Heart right ventricle (tissue), 16 donors: Measurements from ENCODE around the gene COPS3. TPM values are rescaled to one million over a fixed set of nuclear protein-coding genes. Genes with fewer than 3 reads are reported as not detected.

ENCODE experiments used
- ATAC-seq, 8 donors: fragments of 200-7000 bp; cut with Tn5 transposase; one replicate each; pipeline ENCODE4 v1.9.1; 2020; ENCODE audit warnings: mild to moderate bottlenecking in 8 of 8, moderate library complexity in 8 of 8, moderate number of reproducible peaks in 1 of 8
- DNase-seq, 2 donors: peaks; one replicate each; pipeline ENCODE4 v3.0.0-alpha.2; 2020
- H3K27ac ChIP-seq, 10 donors: fragments of 200-600 bp; sonication (generic) in 2 of 10; one replicate each; pipeline versions ENCODE4 v1.5.0 to v1.8.0; 2020 to 2022; ENCODE audit warnings: mild to moderate bottlenecking in 3 of 10
- H3K27me3 ChIP-seq, 7 donors: fragments of 200-600 bp; one replicate each; pipeline ENCODE4 v1.8.0; 2021 to 2022; ENCODE audit warnings: mild to moderate bottlenecking in 2 of 7
- H3K36me3 ChIP-seq, 9 donors: fragments of 200-600 bp; sonication (generic) in 1 of 9; one replicate each; pipeline versions ENCODE4 v1.5.0 to v1.8.0; 2020 to 2022; ENCODE audit warnings: mild to moderate bottlenecking in 2 of 9
- H3K4me1 ChIP-seq, 9 donors: fragments of 200-600 bp; sonication (generic) in 1 of 9; one replicate each; pipeline versions ENCODE4 v1.5.0 to v1.8.0; 2020 to 2022; ENCODE audit warnings: mild to moderate bottlenecking in 4 of 9
- H3K4me3 ChIP-seq, 10 donors: fragments of 200-600 bp; sonication (generic) in 2 of 10; one replicate each; pipeline versions ENCODE4 v1.5.0 to v1.8.0; 2020 to 2022; ENCODE audit warnings: mild to moderate bottlenecking in 7 of 10, moderate library complexity in 2 of 10
- H3K9me3 ChIP-seq, 11 donors: fragments of 200-600 bp in 10 of 11; sonication (generic) in 2 of 11; one replicate each; pipeline versions ENCODE4 v1.5.0 to v1.8.0; 2013 to 2022; ENCODE audit warnings: mild to moderate bottlenecking in 2 of 11, control low read depth in 1 of 11, moderate library complexity in 1 of 11
- CTCF ChIP-seq, 9 donors: fragments of 200-600 bp; sonication (generic) in 2 of 9; IDR thresholded peaks; one replicate each; pipeline versions ENCODE4 v1.5.0 to v1.8.0; 2021 to 2022; ENCODE audit warnings: antibody characterized with exemption in 9 of 9, mild to moderate bottlenecking in 5 of 9, moderate library complexity in 1 of 9
- WGBS, 2 donors: extraction: QIAGEN DNeasy Blood & Tissue Kit; methylation state at CpG; one replicate each; pipeline ENCODE4 v1.1.7; 2013; ENCODE audit warnings: inconsistent platforms in 1 of 2; 5-methylcytosine and 5-hydroxymethylcytosine counted together
- intact Hi-C, 10 donors: fragments of 100-400 bp; cut with DNase I; formaldehyde crosslinking; loops; one replicate each; pipeline versions ENCODE4 v1.11.1 to v1.14.2; 2022
- polyA plus RNA-seq, 2 donors: library from polyadenylated mRNA; stranded (reverse); fragments of 200-250 nt; gene quantifications; one replicate each; pipeline ENCODE4 v1.2.3, GENCODE V29; 2013
- total RNA-seq, 10 donors: library from RNA; stranded (reverse); fragmentation: NEBNext Ultra II Directional in 3 of 10; extraction: Animal tissue kit (Norgen Biotek cat#: 25700) in 3 of 10; gene quantifications; one replicate each; pipeline versions ENCODE4 v1.2.1 to v1.2.4, GENCODE V29; 2021 to 2023
- donor health status: Arrhythmogenic right ventricular cardiomyopathy.
- donor health status: ischemic (EF 13 %, LVEDD 7.1; RV severe dilation, severe dysfunction).
- donor health status: healthy with polysubstance abuse.
- donor health status: DM: no; HTN: yes; CAD: no.
- donor health status: DM: no; HTN: no; CAD: no.
- donor health status: ischemic (EF 25% LVEDD 6.9; RV normal size, moderate dysfunction).
- donor health status: ischemic (EF 25% LVEDD 5.7; RV mildly dilated, moderate dysfunction).
- donor health status: healthy.
- donor health status: DM: yes; HTN: yes; CAD: no.
- donor health status: Ischemic cardiomyopathy.
- donor health status: ischemic (EF 35%, LVEDD 5.7; RV mildly dilated, moderate dysfunction).
- donor health status: nonischemic (EF 11% LVEDD 7.7; RV severe dilation, severe dysfunction).
- donor health status: DM: yes; HTN: yes; CAD: no.
- donor health status: PGD.
- donor health status: ischemic (EF 29% LVEDD 5.4; RV normal size, mild dysfunction).
- donor health status: nonischemic (EF 23%, LVEDD 6.1; RV moderate dilation, normal function).

COPS3 gene
- total and polyA plus RNA-seq, 12 donors: 23.4 to 84.6 (median 71.1) TPM

DNA sequence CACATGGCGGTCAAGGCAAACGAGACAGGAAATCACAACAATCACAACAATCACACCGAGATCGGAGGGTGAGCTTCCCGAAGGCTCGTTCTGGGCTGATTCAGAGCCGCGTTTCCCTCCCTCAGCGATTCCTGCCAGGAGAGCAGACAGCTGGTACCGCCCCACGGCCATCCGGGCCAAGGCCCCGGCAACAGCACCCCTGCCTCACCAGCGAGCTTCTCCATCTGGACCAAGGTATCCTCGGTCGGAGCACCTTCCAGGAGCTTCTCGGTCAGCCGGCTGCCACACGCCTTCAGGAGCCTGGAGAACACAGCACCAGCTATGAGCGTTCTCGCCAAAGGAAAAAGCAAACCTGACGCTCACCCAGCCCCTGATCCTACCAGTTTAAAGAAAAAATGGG, 59.7 kb downstream of the COPS3 start:
- H3K9me3 ChIP-seq: no peaks in the 10 kb centered on the region
- H3K36me3 ChIP-seq: peaks cover 0 to 100% (median 91%) of the 10 kb centered on the region in 9 donors
- DNase-seq: no peak
- no peak for TF ChIP-seq CTCF (IDR thresholded peaks at IDR 0.05)
- H3K27me3 ChIP-seq: no peaks in the 10 kb centered on the region
- intact Hi-C loops: loop anchor here in 1 of 10 donors (5.0 kb wide), 1 partner anchor 909 kb away; no protein-coding TSS in a partner anchor
- no peak for ATAC-seq
- no peak overlapping the region for H3K4me3 ChIP-seq
- H3K4me1 ChIP-seq: no peaks in the 10 kb centered on the region
- WGBS, 2 donors: 94 to 95% methylated on average over 22 of the region's 22 CpGs
- H3K27ac ChIP-seq: no peak overlapping the region

- WGBS, 2 donors: 92 to 98% methylated on average over 8 of the region's 8 CpGs
- no peak overlapping the region for H3K27ac ChIP-seq
- H3K9me3 ChIP-seq: no peaks in the 10 kb centered on the region
- H3K4me3 ChIP-seq: no peak overlapping the region
- peaks cover 0 to 100% (median 90%) of the 10 kb centered on the region in 9 donors for H3K36me3 ChIP-seq
- DNase-seq (no peak), ATAC-seq (no peak)
- no peaks in the 10 kb centered on the region for H3K4me1 ChIP-seq
- H3K27me3 ChIP-seq: no peaks in the 10 kb centered on the region
- TF ChIP-seq CTCF (IDR thresholded peaks at IDR 0.05): no peak
- intact Hi-C loops: loop anchor here in 1 of 10 donors (5.0 kb wide), 1 partner anchor 908 kb away; no protein-coding TSS in a partner anchor
Measured at GRCh38 chr17:17220529-17220928, 60.5 kb downstream of the COPS3 start.

DNA sequence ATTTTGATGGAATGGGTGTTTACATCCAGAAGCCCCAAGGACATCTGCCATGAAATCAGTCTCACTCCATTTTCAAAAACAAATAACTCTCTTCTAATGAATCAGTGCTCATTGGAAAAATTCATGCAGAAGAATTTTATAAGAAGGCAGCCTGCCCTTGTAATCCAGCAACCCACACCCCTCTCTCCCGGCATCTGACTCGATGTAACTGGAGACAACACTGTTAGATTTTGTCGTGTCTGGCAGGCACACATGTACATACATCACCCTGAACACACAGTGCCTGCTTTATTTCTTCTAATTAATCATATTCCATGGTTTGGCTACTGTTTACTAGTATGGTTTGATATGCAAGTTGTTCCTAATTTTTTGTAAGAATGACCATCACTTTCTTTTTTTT, 63.1 kb downstream of the COPS3 start:
- intact Hi-C loops: no loop called here
- DNase-seq (no peak), ATAC-seq (no peak)
- TF ChIP-seq CTCF (IDR thresholded peaks at IDR 0.05): no peak
- H3K27me3 ChIP-seq: no peaks in the 10 kb centered on the region
- H3K9me3 ChIP-seq: no peaks in the 10 kb centered on the region
- 88 to 97% methylated on average over 3 of the region's 3 CpGs for WGBS, 2 donors
- peaks cover 0 to 5% (median 0%) of the 10 kb centered on the region in 9 donors for H3K4me1 ChIP-seq
- peaks cover 6 to 100% (median 87%) of the 10 kb centered on the region in 9 donors for H3K36me3 ChIP-seq
- H3K4me3 ChIP-seq: no peak overlapping the region
- no peak overlapping the region for H3K27ac ChIP-seq

- intact Hi-C loops: no loop called here
- Histone ChIP-seq H3K9me3 (no peaks in the 10 kb centered on the region), H3K4me3 (no peak overlapping the region), H3K36me3 (peaks cover 6 to 100% (median 79%) of the 10 kb centered on the region in 9 donors), H3K27ac (no peak overlapping the region), H3K27me3 (no peaks in the 10 kb centered on the region), H3K4me1 (peaks cover 0 to 5% (median 0%) of the 10 kb centered on the region in 9 donors)
- no peak for TF ChIP-seq CTCF (IDR thresholded peaks at IDR 0.05)
- ATAC-seq (no peak), DNase-seq (no peak)
- WGBS, 2 donors: 82 to 83% methylated on average over 16 of the region's 16 CpGs
Measured at GRCh38 chr17:17216776-17217175, 64.3 kb downstream of the COPS3 start.
